Fibroblast of lung (primary cell): ENCODE results near the gene STRAP. TPM values are rescaled to one million over a fixed set of nuclear protein-coding genes. Genes with fewer than 3 reads are reported as not detected.

Experiments
- DNase-seq, 2 donors: peaks; one replicate each; pipeline versions ENCODE4 v3.0.0 to v3.0.0-alpha.2; 2010; ENCODE audit warnings: low read depth in 2 of 2
- H2AFZ ChIP-seq: 2 replicates; pipeline ENCODE4 v1.5.1; 2012; ENCODE audit warnings: low read length, control low read depth, inconsistent platforms
- H3K27ac ChIP-seq: 2 replicates; pipeline ENCODE4 v1.5.1; 2011; ENCODE audit warnings: low read length, control low read depth; ENCODE audit not compliant: insufficient read depth
- H3K27me3 ChIP-seq: 2 replicates; pipeline ENCODE4 v1.5.1; 2011; ENCODE audit warnings: mild to moderate bottlenecking, low read length; ENCODE audit not compliant: control insufficient read depth, insufficient read depth
- H3K36me3 ChIP-seq: 2 replicates; pipeline ENCODE4 v1.5.1; 2011; ENCODE audit warnings: low read length; ENCODE audit not compliant: control insufficient read depth, insufficient read depth
- H3K4me1 ChIP-seq: 2 replicates; pipeline ENCODE4 v1.5.1; 2011; ENCODE audit warnings: low read length; ENCODE audit not compliant: control insufficient read depth, insufficient read depth; ENCODE audit errors: extremely low read depth
- H3K4me2 ChIP-seq: 2 replicates; pipeline ENCODE4 v1.5.1; 2011; ENCODE audit warnings: low read length, control low read depth; ENCODE audit not compliant: insufficient read depth; ENCODE audit errors: extremely low read depth
- H3K4me3 ChIP-seq, 4 experiments: fragments of 200-600 bp in 1 of 4; sonication (generic) in 1 of 4; replicated peaks in 1 of 4; 2 replicates each; pipeline ENCODE4 v1.5.1; 2011 to 2016; ENCODE audit warnings: low read length in 4 of 4, low read depth in 3 of 4, mild to moderate bottlenecking in 3 of 4, control low read depth in 2 of 4, inconsistent platforms in 1 of 4, mixed read lengths in 1 of 4; ENCODE audit not compliant: insufficient read depth in 1 of 4; ENCODE audit errors: control extremely low read depth in 1 of 4
- H3K79me2 ChIP-seq: 2 replicates; pipeline ENCODE4 v1.5.1; 2012; ENCODE audit warnings: mild to moderate bottlenecking, low read length, inconsistent platforms; ENCODE audit not compliant: control insufficient read depth, insufficient read depth
- H3K9ac ChIP-seq: 2 replicates; pipeline ENCODE4 v1.5.1; 2011; ENCODE audit warnings: mild to moderate bottlenecking, low read length, control low read depth; ENCODE audit not compliant: insufficient read depth
- H3K9me3 ChIP-seq: 2 replicates; pipeline ENCODE4 v1.5.1; 2012; ENCODE audit warnings: low read depth, low read length; ENCODE audit not compliant: control insufficient read depth, insufficient read depth
- H4K20me1 ChIP-seq: 2 replicates; pipeline ENCODE4 v1.5.1; 2011; ENCODE audit warnings: low read length; ENCODE audit not compliant: control insufficient read depth, insufficient read depth; ENCODE audit errors: extremely low read depth
- EZH2 ChIP-seq: IDR thresholded peaks from 2 replicates; pipeline ENCODE4 v1.5.1; 2012; ENCODE audit warnings: low read length, control low read depth, mild to moderate bottlenecking; ENCODE audit errors: missing control alignments
- polyA plus RNA-seq, 2 donors: library from polyadenylated mRNA; depleted of rRNA in 1 of 2; stranded (reverse) in 1 of 2; unstranded in 1 of 2; fragments of >200 nt; gene quantifications; 2 replicates each; pipeline ENCODE4 v1.2.1, GENCODE V29; 2011 to 2012; ENCODE audit warnings: missing spikeins in 1 of 2
- total RNA-seq: library from RNA; depleted of rRNA; stranded (reverse); fragments of >200 nt; gene quantifications from 2 replicates; pipeline ENCODE4 v1.2.1, GENCODE V29; 2014
- TF ChIP-seq, protein P1 (sequence below), 2 donors: IDR thresholded peaks in 1 of 2; conservative IDR thresholded peaks in 1 of 2; 1 replicate in 1 of 2; 2 replicates in 1 of 2; pipeline ENCODE4 v1.5.1; 2011 to 2012; ENCODE audit warnings: low read length in 2 of 2, control low read depth in 1 of 2, inconsistent platforms in 1 of 2, low read depth in 1 of 2, mild to moderate bottlenecking in 1 of 2

Gene STRAP
- total and polyA plus RNA-seq, 2 donors (not counting 1 experiment from before 2014, with no cell fraction given), result 60.1 to 215 TPM

- Histone ChIP-seq H3K9ac (no peak overlapping the region), H3K4me2 (no peak overlapping the region), H3K4me1 (no peaks in the 10 kb centered on the region), H3K27me3 (no peaks in the 10 kb centered on the region), H3K79me2 (no peaks in the 10 kb centered on the region), H3K4me3 (no peak overlapping the region), H3K27ac (no peak overlapping the region), H4K20me1 (no peaks in the 10 kb centered on the region), H3K9me3 (no peaks in the 10 kb centered on the region), H3K36me3 (no peaks in the 10 kb centered on the region), H2AFZ (no peak overlapping the region)
- DNase-seq, result no peak
- TF ChIP-seq, protein P1, sequence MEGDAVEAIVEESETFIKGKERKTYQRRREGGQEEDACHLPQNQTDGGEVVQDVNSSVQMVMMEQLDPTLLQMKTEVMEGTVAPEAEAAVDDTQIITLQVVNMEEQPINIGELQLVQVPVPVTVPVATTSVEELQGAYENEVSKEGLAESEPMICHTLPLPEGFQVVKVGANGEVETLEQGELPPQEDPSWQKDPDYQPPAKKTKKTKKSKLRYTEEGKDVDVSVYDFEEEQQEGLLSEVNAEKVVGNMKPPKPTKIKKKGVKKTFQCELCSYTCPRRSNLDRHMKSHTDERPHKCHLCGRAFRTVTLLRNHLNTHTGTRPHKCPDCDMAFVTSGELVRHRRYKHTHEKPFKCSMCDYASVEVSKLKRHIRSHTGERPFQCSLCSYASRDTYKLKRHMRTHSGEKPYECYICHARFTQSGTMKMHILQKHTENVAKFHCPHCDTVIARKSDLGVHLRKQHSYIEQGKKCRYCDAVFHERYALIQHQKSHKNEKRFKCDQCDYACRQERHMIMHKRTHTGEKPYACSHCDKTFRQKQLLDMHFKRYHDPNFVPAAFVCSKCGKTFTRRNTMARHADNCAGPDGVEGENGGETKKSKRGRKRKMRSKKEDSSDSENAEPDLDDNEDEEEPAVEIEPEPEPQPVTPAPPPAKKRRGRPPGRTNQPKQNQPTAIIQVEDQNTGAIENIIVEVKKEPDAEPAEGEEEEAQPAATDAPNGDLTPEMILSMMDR (conservative IDR thresholded peaks at IDR 0.05 in 1 of 2, IDR thresholded peaks at IDR 0.05 in 1 of 2; ENCODE audit: low read depth in 1 of 2, low read length in 2 of 2), result no peak
- no peak for TF ChIP-seq EZH2
Observed at GRCh38 chr12:15875863-15876262, 6.3 kb upstream of the STRAP start.

DNA sequence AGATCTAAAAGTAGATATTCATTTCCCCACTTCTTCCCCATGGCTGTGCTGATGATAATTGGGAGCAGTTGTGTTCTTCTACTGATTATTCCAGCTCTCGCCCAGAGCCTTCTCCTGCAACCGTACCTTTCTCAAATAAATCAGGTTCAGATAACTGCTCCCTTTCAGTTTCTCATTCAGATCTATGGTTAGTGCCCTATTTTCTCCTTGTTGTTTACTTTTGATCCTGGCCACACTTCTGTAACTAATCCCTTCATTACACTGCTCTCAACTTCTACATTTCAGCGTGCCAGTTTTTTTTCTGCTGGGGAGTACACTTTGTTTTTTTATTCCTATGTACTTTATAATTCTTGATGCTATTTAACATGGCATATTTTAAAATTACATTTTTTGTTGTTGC is 2.8 kb upstream of the STRAP start:
- TF ChIP-seq, protein P1 (conservative IDR thresholded peaks at IDR 0.05 in 1 of 2, IDR thresholded peaks at IDR 0.05 in 1 of 2; ENCODE audit: low read depth in 1 of 2, low read length in 2 of 2), result no peak
- no peak for TF ChIP-seq EZH2
- Histone ChIP-seq H3K27ac (no peak overlapping the region), H3K27me3 (no peaks in the 10 kb centered on the region), H2AFZ (no peak overlapping the region), H3K4me3 (no peak overlapping the region), H3K4me2 (no peak overlapping the region), H3K4me1 (no peaks in the 10 kb centered on the region), H3K9me3 (no peaks in the 10 kb centered on the region), H4K20me1 (no peaks in the 10 kb centered on the region), H3K9ac (no peak overlapping the region), H3K79me2 (peaks cover 21% of the 10 kb centered on the region), H3K36me3 (no peaks in the 10 kb centered on the region)
- DNase-seq, result no peak

DNA sequence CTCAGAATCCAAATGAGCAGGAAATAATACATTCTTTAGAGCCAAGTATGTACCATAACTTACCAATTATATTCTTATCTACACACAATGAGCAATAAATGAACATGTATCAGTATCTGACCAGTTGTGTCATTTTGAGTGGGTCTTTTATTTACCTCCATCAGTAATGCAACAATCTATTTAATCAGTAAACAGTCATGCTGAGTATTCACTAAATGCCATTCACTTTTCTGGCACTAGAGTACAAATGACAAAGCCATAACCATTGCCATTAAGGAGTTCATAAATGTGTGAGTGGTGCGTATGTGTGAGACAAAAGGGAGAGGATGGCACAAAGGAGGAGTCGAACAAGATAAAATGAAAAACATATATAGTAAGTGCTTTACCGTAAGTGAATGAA is 1.5 kb upstream of the STRAP start:
- H2AFZ ChIP-seq, result no peak overlapping the region
- H3K27me3 ChIP-seq, result no peaks in the 10 kb centered on the region
- no peak overlapping the region for H3K27ac ChIP-seq

More for the DNA sequence above, 1.5 kb upstream of the STRAP start:
- H3K4me3 ChIP-seq, result no peak overlapping the region
- no peaks in the 10 kb centered on the region for H3K4me1 ChIP-seq
- TF ChIP-seq, protein P1 (conservative IDR thresholded peaks at IDR 0.05 in 1 of 2, IDR thresholded peaks at IDR 0.05 in 1 of 2; ENCODE audit: low read depth in 1 of 2, low read length in 2 of 2), result no peak
- no peak for TF ChIP-seq EZH2
- H3K79me2 ChIP-seq, result peaks cover 33% of the 10 kb centered on the region
- DNase-seq, result no peak
- H4K20me1 ChIP-seq, result no peaks in the 10 kb centered on the region
- no peaks in the 10 kb centered on the region for H3K9me3 ChIP-seq
- no peak overlapping the region for H3K4me2 ChIP-seq
- H3K9ac ChIP-seq, result no peak overlapping the region
- H3K36me3 ChIP-seq, result no peaks in the 10 kb centered on the region
